ENCODE data around the gene LRRN2. TPM values are rescaled to one million over a fixed set of nuclear protein-coding genes. Genes with fewer than 3 reads are reported as not detected.
"Not testable (repeated sequence)": the region's sequence is repeated elsewhere in the genome, so short reads cannot be mapped to it uniquely, and the experiment has no call there.

The LRRN2 gene
- total RNA-seq, 1 donor from 2014 or later: 3.9 TPM

DNA sequence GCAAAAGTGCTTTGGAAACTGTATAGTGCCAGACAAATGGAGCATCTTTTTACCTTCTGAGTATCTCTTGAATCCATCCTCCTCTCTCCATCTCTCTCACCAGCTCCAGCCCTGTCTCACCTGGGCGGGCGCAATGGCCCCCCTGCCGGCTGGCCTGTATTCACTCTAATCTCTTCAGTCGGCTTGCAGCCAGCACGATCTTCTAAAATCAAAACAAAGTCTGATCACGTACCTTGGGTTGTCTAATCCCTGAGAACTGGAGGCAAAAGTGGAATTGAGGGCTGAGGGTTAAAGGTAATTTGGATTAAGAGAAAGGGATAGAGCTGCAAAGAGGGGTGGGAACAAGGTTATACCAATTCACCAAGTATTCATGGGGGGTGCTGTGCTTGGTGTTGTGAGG is 46.0 kb upstream of the LRRN2 start:
- Mint-ChIP-seq H3K27ac (no peak overlapping the region), H3K36me3 (no peaks in the 10 kb centered on the region), H3K9me3 (no peaks in the 10 kb centered on the region), H3K27me3 (ENCODE audit: low read depth) (peaks cover 85% of the 10 kb centered on the region), H3K4me1 (peaks cover 8% of the 10 kb centered on the region), H3K4me3 (no peak overlapping the region)
- DNase-seq (ENCODE audit: low spot score in 2 of 2, unreplicated experiment in 2 of 2): no peak
- TF ChIP-seq, protein P1, sequence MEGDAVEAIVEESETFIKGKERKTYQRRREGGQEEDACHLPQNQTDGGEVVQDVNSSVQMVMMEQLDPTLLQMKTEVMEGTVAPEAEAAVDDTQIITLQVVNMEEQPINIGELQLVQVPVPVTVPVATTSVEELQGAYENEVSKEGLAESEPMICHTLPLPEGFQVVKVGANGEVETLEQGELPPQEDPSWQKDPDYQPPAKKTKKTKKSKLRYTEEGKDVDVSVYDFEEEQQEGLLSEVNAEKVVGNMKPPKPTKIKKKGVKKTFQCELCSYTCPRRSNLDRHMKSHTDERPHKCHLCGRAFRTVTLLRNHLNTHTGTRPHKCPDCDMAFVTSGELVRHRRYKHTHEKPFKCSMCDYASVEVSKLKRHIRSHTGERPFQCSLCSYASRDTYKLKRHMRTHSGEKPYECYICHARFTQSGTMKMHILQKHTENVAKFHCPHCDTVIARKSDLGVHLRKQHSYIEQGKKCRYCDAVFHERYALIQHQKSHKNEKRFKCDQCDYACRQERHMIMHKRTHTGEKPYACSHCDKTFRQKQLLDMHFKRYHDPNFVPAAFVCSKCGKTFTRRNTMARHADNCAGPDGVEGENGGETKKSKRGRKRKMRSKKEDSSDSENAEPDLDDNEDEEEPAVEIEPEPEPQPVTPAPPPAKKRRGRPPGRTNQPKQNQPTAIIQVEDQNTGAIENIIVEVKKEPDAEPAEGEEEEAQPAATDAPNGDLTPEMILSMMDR (IDR thresholded peaks at IDR 0.05; ENCODE audit: unreplicated experiment): no peak

DNA sequence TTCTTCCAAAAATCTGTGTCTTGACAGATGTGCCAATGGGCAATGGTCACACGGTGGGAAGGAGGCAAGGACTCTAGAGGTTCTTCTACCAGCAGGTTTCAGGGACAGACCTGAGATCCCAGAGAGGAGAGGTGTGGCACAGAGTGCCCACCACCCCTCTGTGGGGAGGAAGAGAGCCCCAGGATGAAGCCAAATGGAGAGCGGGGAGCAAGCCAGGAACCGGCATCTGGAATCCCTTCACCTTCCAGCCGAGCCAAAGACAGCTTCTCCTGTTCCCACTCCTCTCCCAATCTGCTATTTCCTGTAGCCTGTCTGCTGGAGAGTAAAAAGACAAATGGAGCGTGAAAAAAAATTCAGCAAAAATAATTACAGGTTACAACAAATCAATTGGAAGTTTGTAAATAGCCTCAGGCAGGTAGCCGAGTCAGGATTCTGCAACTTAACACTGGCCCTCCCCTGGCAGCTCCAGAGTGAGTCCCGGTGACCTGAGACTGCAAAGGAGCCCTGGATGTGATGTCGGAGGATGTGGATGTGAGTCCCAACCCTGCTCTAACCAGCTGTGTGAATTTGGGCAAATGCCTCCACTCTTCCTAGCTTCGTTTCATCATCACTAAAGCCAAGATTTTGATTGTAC is 45.4 kb upstream of the LRRN2 start:
- Mint-ChIP-seq H3K4me3 (no peak overlapping the region), H3K4me1 (peaks cover 8% of the 10 kb centered on the region), H3K36me3 (no peaks in the 10 kb centered on the region), H3K9me3 (no peaks in the 10 kb centered on the region), H3K27me3 (ENCODE audit: low read depth) (peaks cover 83% of the 10 kb centered on the region), H3K27ac (no peak overlapping the region)
- TF ChIP-seq, protein P1 (IDR thresholded peaks at IDR 0.05; ENCODE audit: unreplicated experiment): no peak
- DNase-seq (ENCODE audit: low spot score in 2 of 2, unreplicated experiment in 2 of 2): no peak

DNA sequence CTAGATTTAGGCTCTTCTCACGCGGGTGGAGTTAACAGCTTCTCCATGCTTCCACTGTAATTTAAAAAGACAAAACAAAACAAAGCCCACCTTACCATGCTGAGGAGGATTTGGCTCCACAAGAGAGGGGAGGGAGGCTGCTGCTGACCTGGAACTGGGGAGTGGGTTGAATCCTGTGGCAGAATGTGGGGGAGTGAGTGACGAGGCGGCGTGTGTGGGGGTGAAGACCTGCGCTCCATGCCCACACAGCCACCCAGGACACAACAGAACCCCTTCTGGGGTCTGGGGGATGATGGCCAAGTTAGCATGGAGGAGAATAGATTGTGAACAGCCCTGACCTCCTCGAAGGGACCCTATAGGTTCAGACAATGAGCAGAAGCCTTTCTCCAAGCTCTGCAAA is 44.0 kb upstream of the LRRN2 start:
- Mint-ChIP-seq H3K27me3 (ENCODE audit: low read depth) (peaks cover 86% of the 10 kb centered on the region), H3K9me3 (no peaks in the 10 kb centered on the region), H3K4me3 (no peak overlapping the region), H3K27ac (no peak overlapping the region), H3K4me1 (peaks cover 8% of the 10 kb centered on the region), H3K36me3 (no peaks in the 10 kb centered on the region)
- no peak for DNase-seq (ENCODE audit: low spot score in 2 of 2, unreplicated experiment in 2 of 2)
- TF ChIP-seq, protein P1 (IDR thresholded peaks at IDR 0.05; ENCODE audit: unreplicated experiment): no peak

DNA sequence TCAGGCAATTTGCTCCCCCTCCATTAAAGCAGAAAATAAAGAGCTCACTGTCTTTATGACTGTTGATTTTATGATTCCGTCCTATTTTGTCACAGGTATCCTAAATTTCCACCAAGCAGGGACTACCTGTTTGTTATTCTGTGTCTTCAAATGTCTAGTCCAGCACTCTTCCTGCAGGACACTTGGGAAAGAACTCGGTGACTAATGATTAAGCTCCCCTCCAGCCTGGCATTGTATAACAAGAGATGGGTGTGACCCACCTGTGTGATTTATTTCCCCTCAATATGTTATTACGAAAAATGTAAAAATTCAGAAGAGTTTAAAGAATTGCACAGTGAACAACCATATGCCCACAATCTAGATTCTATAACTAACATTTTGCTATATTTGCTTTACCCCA is 42.9 kb upstream of the LRRN2 start:
- TF ChIP-seq, protein P1 (IDR thresholded peaks at IDR 0.05; ENCODE audit: unreplicated experiment): no peak
- Mint-ChIP-seq H3K4me3 (no peak overlapping the region), H3K9me3 (no peaks in the 10 kb centered on the region), H3K27ac (no peak overlapping the region), H3K36me3 (no peaks in the 10 kb centered on the region), H3K4me1 (peaks cover 8% of the 10 kb centered on the region), H3K27me3 (ENCODE audit: low read depth) (peaks cover 85% of the 10 kb centered on the region)
- DNase-seq (ENCODE audit: low spot score in 2 of 2, unreplicated experiment in 2 of 2): no peak

DNA sequence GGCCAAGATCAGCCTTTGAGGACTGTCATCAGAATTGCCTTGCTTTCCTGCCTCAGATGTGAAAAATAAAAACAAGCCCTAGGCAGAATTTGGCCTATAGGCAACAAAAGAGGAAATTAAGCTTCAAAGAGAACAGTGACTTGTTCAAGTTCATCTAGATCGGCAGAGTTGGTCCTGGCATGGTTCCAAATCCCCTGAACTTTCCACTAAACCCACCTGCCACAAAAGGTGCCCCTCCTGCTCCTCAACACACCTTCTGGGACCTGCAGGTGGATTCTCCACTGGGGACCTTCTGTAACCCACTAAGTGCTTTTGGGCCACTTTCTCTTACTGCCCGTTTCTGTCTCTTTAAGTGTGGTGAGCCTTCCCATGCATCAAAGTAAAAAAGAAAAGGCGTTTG is 42.5 kb upstream of the LRRN2 start:
- no peak for DNase-seq (ENCODE audit: low spot score in 2 of 2, unreplicated experiment in 2 of 2)
- TF ChIP-seq, protein P1 (IDR thresholded peaks at IDR 0.05; ENCODE audit: unreplicated experiment): no peak
- H3K36me3 Mint-ChIP-seq: no peaks in the 10 kb centered on the region
- no peak overlapping the region for H3K27ac Mint-ChIP-seq
- peaks cover 82% of the 10 kb centered on the region for H3K27me3 Mint-ChIP-seq (ENCODE audit: low read depth)
- no peaks in the 10 kb centered on the region for H3K9me3 Mint-ChIP-seq
- H3K4me1 Mint-ChIP-seq: peaks cover 8% of the 10 kb centered on the region
- H3K4me3 Mint-ChIP-seq: no peak overlapping the region

DNA sequence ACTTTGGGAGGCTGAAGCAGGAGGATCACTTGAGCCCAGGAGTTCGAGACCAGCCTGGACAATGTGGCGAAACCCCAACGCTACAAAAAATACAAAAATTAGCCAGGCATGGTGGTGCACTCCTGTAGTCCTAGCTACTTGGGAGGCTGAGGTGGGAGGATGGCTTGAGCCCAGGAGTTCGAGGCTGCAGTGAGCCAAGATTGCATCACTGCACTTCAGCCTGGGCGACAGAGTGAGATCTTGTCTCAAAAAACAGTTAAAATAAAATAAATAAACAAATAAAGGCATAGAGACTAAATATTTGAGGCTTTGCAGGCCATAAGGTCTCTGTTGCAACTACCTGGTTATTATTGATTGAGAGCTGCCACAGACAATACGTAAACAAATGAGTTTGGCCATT is 41.9 kb upstream of the LRRN2 start:
- not testable (repeated sequence) for H3K4me3 Mint-ChIP-seq; H3K36me3 Mint-ChIP-seq; DNase-seq (ENCODE audit: low spot score in 2 of 2, unreplicated experiment in 2 of 2); H3K4me1 Mint-ChIP-seq; H3K9me3 Mint-ChIP-seq; H3K27ac Mint-ChIP-seq
- peaks cover 77% of the 10 kb centered on the region for H3K27me3 Mint-ChIP-seq (ENCODE audit: low read depth)

Measured in mesothelial cell of epicardium (in vitro differentiated cells).